ENCODE data around the gene PTPRM.

GRCh38 chr18:7941533-7941932 is 374.4 kb downstream of the PTPRM start:
- TF ChIP-seq CTCF (IDR thresholded peaks at IDR 0.05; ENCODE audit: low read depth, low read length, missing input control): no peak
- no peak for TF ChIP-seq YY1 (IDR thresholded peaks at IDR 0.05)
- no peak for TF ChIP-seq TAF1 (conservative IDR thresholded peaks at IDR 0.05)
- TF ChIP-seq MAX (IDR thresholded peaks at IDR 0.05): no peak
- no peak for TF ChIP-seq RXRA (IDR thresholded peaks at IDR 0.05)
- TF ChIP-seq RAD21 (IDR thresholded peaks at IDR 0.05): no peak
- no peak for TF ChIP-seq ZBTB33 (IDR thresholded peaks at IDR 0.05)
- no peak for TF ChIP-seq REST (IDR thresholded peaks at IDR 0.05)
- TF ChIP-seq SP1 (IDR thresholded peaks at IDR 0.05): no peak
- no peak for TF ChIP-seq GABPA (IDR thresholded peaks at IDR 0.05 in 1 of 2, conservative IDR thresholded peaks at IDR 0.05 in 1 of 2)
- TF ChIP-seq EGR1 (IDR thresholded peaks at IDR 0.05; ENCODE audit: low read depth in 2 of 2): no peak
- TF ChIP-seq JUND (IDR thresholded peaks at IDR 0.05): no peak
- TF ChIP-seq NR2F2 (IDR thresholded peaks at IDR 0.05): no peak
